ENCODE results near the gene MAPK13.

The MAPK13 gene

GRCh38 chr6:36135053-36135731 is 4.9 kb downstream of the MAPK13 start (continued):
- TF ChIP-seq ZNF398 (tag by site-specific recombination; IDR thresholded peaks at IDR 0.05) (no peak), ZNF704 (tag by site-specific recombination; IDR thresholded peaks at IDR 0.05) (no peak), ZNF585B (tag by site-specific recombination; IDR thresholded peaks at IDR 0.05) (no peak), ZNF341 (tag by site-specific recombination; IDR thresholded peaks at IDR 0.05; ENCODE audit: low read depth) (no peak), ZNF747 (tag by site-specific recombination; IDR thresholded peaks at IDR 0.05) (no peak), ZNF174 (tag by site-specific recombination; IDR thresholded peaks at IDR 0.05) (no peak)

- no peak overlapping the region for H3K4me3 ChIP-seq (ENCODE audit: low read depth, low read length)
- H3K9me3 ChIP-seq (ENCODE audit: control insufficient read depth, insufficient read depth, low read depth, low read length), result no peaks in the 10 kb centered on the region
- no peak overlapping the region for H3K27ac ChIP-seq (ENCODE audit: extremely low read depth, low read depth, low read length)
- TF ChIP-seq ZNF16 (tag by site-specific recombination; IDR thresholded peaks at IDR 0.05; ENCODE audit: low read depth) (no peak), ZNF335 (tag by site-specific recombination; conservative IDR thresholded peaks at IDR 0.05) (no peak), ZNF37A (tag by site-specific recombination; IDR thresholded peaks at IDR 0.05) (no peak), ZBTB10 (tag by site-specific recombination; IDR thresholded peaks at IDR 0.05) (no peak), ZNF621 (tag by site-specific recombination; IDR thresholded peaks at IDR 0.05) (no peak), ZNF302 (tag by site-specific recombination; IDR thresholded peaks at IDR 0.05; ENCODE audit: low read depth) (no peak), ZNF280C (tag by site-specific recombination; IDR thresholded peaks at IDR 0.05) (no peak)
- H3K36me3 ChIP-seq (ENCODE audit: control insufficient read depth in 2 of 2, insufficient read depth in 1 of 2, low read length in 2 of 2), result peaks cover 0 to 11% of the 10 kb centered on the region in 2 experiments; a peak in 1 of 3 replicates
- ChIA-PET POLR2A (no interaction called here), CTCF (no interaction called here)
- H3K4me1 ChIP-seq (ENCODE audit: control insufficient read depth, insufficient read depth, low read length), result peaks cover 9% of the 10 kb centered on the region
Observed at GRCh38 chr6:36136034-36136433, 5.7 kb downstream of the MAPK13 start.

- TF ChIP-seq ZNF24 (tag by site-specific recombination; IDR thresholded peaks at IDR 0.05), result no peak
- TF ChIP-seq ZNF26 (tag by site-specific recombination; IDR thresholded peaks at IDR 0.05), result no peak
- TF ChIP-seq ZXDB (tag by site-specific recombination; IDR thresholded peaks at IDR 0.05), result no peak
- TF ChIP-seq ZBTB17 (tag by site-specific recombination; IDR thresholded peaks at IDR 0.05), result no peak
- TF ChIP-seq ZNF155 (tag by site-specific recombination; IDR thresholded peaks at IDR 0.05), result no peak
- no peak for TF ChIP-seq ZNF19 (tag by site-specific recombination; IDR thresholded peaks at IDR 0.05; ENCODE audit: low read depth)
- TF ChIP-seq ZNF580 (tag by site-specific recombination; IDR thresholded peaks at IDR 0.05), result no peak
- no peak for TF ChIP-seq ZNF174 (tag by site-specific recombination; IDR thresholded peaks at IDR 0.05)
- no peak for TF ChIP-seq ZFHX2 (tag by site-specific recombination; conservative IDR thresholded peaks at IDR 0.05)
- TF ChIP-seq SCRT1 (tag by site-specific recombination; IDR thresholded peaks at IDR 0.05; ENCODE audit: borderline replicate concordance), result no peak
- TF ChIP-seq OSR2 (tag by site-specific recombination; IDR thresholded peaks at IDR 0.05), result no peak
- TF ChIP-seq ZNF248 (tag by site-specific recombination; IDR thresholded peaks at IDR 0.05), result no peak
- Histone ChIP-seq H3K4me1 (ENCODE audit: control insufficient read depth, insufficient read depth, low read length) (peaks cover 4% of the 10 kb centered on the region), H3K36me3 (ENCODE audit: control insufficient read depth in 2 of 2, insufficient read depth in 1 of 2, low read length in 2 of 2) (peaks cover 0 to 11% of the 10 kb centered on the region in 2 experiments; a peak in 1 of 3 replicates), H3K4me3 (ENCODE audit: low read depth, low read length) (no peak overlapping the region), H3K27ac (ENCODE audit: extremely low read depth, low read depth, low read length) (no peak overlapping the region), H3K9me3 (ENCODE audit: control insufficient read depth, insufficient read depth, low read depth, low read length) (no peaks in the 10 kb centered on the region)
- CTCF ChIA-PET, result no interaction called here
- POLR2A ChIA-PET, result no interaction called here
Observed at GRCh38 chr6:36136551-36136950, 6.2 kb downstream of the MAPK13 start.

Measured in HEK293 (cell line).